ENCODE measurements around the gene CCDC51.
"Not testable (repeated sequence)": the region's sequence is repeated elsewhere in the genome, so short reads cannot be mapped to it uniquely, and the experiment has no call there.

The CCDC51 gene

DNA sequence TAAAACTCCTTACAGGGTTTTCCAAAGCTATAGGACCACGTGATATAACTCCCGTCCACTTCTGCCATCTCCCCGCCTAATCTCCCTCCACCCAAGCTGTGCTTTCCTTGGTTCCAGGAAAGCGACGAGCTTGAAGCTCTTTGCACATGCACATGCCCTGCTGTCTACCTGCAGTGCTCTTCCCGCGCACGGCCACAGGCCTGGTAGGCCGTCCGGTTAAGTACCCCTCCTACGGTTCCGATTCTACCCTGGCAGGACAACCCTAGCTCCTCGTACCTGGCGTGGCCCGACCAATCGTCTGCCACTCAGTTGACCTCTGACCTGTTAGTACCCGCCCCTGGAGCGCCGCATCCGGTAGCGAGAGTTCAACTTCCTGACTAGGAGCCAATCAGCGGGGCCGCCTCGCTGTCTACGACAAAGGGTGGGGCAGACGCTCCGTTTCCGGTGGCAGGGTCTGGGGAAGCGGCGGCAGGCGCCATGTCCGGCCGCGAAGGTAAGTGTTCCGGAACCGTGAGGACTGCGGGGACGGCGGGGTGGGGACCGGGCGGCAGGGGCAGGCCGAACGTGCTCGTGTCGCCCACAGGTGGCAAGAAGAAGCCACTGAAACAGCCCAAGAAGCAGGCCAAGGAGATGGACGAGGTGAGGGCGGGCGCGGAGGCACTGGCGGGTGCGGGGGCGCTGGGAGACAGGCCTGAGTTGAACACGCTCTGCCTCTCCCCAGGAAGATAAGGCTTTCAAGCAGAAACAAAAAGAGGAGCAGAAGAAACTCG lies at the start of gene CCDC51, which contains the start of gene TMA7:
Gene CCDC51, minus strand, starts transcription at position 300 of the 770 bp plus-strand sequence. CDS start 4,991 bp downstream, outside the sequence.
Gene TMA7, plus strand, starts transcription at position 438 of the 770 bp plus-strand sequence. Its CDS starts 40 bp downstream, at position 478.
- H3K4me3 ChIP-seq (ENCODE audit: low read depth, low read length) = peak within 1 kb of the TSS; percentile 94
- in situ Hi-C loops (cut with HindIII; ENCODE audit: low sequenced_read_pairs) = no loop called here
- DNase-seq (ENCODE audit: low read depth, low spot score) = peak; percentile 96
- TF ChIP-seq, protein P1, sequence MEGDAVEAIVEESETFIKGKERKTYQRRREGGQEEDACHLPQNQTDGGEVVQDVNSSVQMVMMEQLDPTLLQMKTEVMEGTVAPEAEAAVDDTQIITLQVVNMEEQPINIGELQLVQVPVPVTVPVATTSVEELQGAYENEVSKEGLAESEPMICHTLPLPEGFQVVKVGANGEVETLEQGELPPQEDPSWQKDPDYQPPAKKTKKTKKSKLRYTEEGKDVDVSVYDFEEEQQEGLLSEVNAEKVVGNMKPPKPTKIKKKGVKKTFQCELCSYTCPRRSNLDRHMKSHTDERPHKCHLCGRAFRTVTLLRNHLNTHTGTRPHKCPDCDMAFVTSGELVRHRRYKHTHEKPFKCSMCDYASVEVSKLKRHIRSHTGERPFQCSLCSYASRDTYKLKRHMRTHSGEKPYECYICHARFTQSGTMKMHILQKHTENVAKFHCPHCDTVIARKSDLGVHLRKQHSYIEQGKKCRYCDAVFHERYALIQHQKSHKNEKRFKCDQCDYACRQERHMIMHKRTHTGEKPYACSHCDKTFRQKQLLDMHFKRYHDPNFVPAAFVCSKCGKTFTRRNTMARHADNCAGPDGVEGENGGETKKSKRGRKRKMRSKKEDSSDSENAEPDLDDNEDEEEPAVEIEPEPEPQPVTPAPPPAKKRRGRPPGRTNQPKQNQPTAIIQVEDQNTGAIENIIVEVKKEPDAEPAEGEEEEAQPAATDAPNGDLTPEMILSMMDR (IDR thresholded peaks at IDR 0.05; ENCODE audit: low read depth, low read length) = no peak

DNA sequence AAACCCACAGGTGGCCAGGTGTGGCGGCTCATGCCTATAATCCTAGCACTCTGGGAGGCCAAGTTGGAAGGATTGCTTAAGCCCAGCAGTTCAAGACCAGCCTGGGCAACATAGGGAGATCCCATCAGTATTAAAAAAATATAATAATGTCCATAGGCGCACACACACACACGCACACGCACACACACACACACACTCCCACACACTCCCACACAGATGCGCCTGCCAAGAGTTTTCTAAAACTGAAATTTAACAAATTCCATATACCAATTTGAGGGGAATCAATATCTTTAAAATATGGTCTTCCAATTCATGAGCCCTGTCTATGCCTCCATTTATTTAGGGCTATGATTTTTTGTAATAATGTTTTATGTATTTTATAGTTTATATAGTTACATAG lies 47.0 kb upstream of the CCDC51 start:
- TF ChIP-seq, protein P1 (IDR thresholded peaks at IDR 0.05; ENCODE audit: low read depth, low read length) = no peak
- in situ Hi-C loops (cut with HindIII; ENCODE audit: low sequenced_read_pairs) = no loop called here
- no peak for DNase-seq (ENCODE audit: low read depth, low spot score)
- no peak overlapping the region for H3K4me3 ChIP-seq (ENCODE audit: low read depth, low read length)

GRCh38 chr3:48482822-48483221 lies 42.9 kb upstream of the CCDC51 start:
- H3K4me3 ChIP-seq (ENCODE audit: low read depth, low read length); DNase-seq (ENCODE audit: low read depth, low spot score); in situ Hi-C loops (cut with HindIII; ENCODE audit: low sequenced_read_pairs): not testable (repeated sequence)

- H3K4me3 ChIP-seq (ENCODE audit: low read depth, low read length); DNase-seq (ENCODE audit: low read depth, low spot score); in situ Hi-C loops (cut with HindIII; ENCODE audit: low sequenced_read_pairs): not testable (repeated sequence)
Measured at GRCh38 chr3:48480891-48481290, 41.0 kb upstream of the CCDC51 start.

DNA sequence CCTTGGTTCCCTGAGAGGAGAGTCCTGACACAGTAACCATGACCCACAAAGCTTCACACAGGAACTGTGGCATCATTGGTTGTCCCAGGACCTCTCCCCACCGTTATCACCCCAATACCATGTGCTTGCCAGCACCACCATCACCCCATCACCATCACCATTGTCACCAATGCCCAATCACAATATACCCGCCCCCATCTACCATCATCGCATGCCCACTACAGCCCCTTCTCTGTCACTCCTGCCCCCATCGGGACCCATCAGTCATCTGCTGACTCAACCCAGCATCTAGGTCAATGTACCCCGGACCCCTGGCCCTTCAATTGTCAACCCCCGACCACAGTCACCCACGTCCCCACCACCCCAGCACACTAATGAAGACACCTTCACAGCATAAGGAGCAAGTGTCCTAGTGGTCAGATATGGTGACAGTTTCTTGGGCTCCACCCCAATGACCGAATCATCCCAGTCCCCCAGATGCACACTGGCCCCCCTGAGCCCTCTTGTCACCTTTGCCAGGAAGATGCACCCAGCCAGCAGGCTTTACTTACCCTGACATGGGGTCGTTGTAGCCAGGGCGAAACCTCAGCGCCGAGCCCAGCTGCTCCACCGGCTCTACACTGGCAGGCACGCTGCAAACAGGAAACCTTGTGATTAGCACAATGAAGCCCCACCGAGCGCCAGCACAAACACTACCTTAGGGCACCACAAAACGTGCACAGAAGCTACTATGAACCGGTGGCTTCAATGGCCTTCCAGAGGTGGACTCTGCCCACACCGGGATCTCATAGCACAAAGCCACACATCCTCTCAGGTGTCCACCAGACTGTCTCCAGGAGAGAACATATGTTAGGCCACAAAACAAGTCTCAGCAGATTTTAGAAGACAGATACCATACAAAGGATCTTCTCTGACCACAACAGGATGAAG lies 39.0 kb upstream of the CCDC51 start:
- TF ChIP-seq, protein P1 (IDR thresholded peaks at IDR 0.05; ENCODE audit: low read depth, low read length) = no peak
- in situ Hi-C loops (cut with HindIII; ENCODE audit: low sequenced_read_pairs) = no loop called here
- DNase-seq (ENCODE audit: low read depth, low spot score) = no peak
- H3K4me3 ChIP-seq (ENCODE audit: low read depth, low read length) = no peak overlapping the region

- TF ChIP-seq, protein P1 (IDR thresholded peaks at IDR 0.05; ENCODE audit: low read depth, low read length) = no peak
- H3K4me3 ChIP-seq (ENCODE audit: low read depth, low read length) = no peak overlapping the region
- in situ Hi-C loops (cut with HindIII; ENCODE audit: low sequenced_read_pairs) = no loop called here
- DNase-seq (ENCODE audit: low read depth, low spot score) = no peak
Measured at GRCh38 chr3:48477959-48478520, 38.1 kb upstream of the CCDC51 start.

- TF ChIP-seq, protein P1 (IDR thresholded peaks at IDR 0.05; ENCODE audit: low read depth, low read length) = no peak
- no peak for DNase-seq (ENCODE audit: low read depth, low spot score)
- in situ Hi-C loops (cut with HindIII; ENCODE audit: low sequenced_read_pairs) = no loop called here
- H3K4me3 ChIP-seq (ENCODE audit: low read depth, low read length) = no peak overlapping the region
Measured at GRCh38 chr3:48476426-48477053, 36.6 kb upstream of the CCDC51 start.
